ENCODE data around the gene INSYN2B. TPM values are rescaled to one million over a fixed set of nuclear protein-coding genes. Genes with fewer than 3 reads are reported as not detected.

Gene INSYN2B
- total and polyA plus RNA-seq, 2 of the 4 experiments (the other 2 are of a cell fraction): 9.1 to 33.5 TPM

DNA sequence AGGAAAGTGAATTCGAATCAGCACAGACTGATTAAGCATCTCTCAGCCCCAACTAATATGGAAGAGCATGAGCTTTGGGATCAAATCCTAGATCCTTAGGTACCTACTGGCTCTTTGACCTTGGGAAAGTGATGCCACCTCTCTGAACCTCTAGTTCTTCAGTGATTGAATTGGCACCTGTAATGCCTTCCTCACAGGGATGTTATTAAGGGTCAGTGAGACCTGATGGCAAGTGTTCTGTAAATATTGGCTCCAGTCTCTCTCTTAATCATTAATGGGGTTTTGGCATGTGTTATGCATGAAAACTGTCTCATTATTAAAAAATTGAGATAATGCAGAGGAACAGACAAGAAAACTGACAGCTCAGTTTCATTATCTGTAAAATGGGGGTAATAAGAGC is 115.8 kb downstream of the INSYN2B start:
- CTCF ChIA-PET: interaction anchor here (1.1 kb wide), 1 partner anchor 23 kb away, joined by 3 read pairs; no protein-coding TSS in a partner anchor

More for the DNA sequence above, 115.8 kb downstream of the INSYN2B start:
- no peak overlapping the region for H3K4me3 ChIP-seq (ENCODE audit: insufficient read depth, low read depth, low read length)
- BruUV-seq (replicated peaks): no TSS peak
- no peak overlapping the region for H3K4me2 ChIP-seq (ENCODE audit: low read depth, low read length)
- no peak overlapping the region for H4K5ac ChIP-seq (ENCODE audit: low read depth, low read length)
- POLR2A ChIA-PET (ENCODE audit: unreplicated experiment): no interaction called here
- ATAC-seq (ENCODE audit: low read depth) (no peak), DNase-seq (no peak)
- H4K20me1 ChIP-seq (ENCODE audit: insufficient read depth, low read length): no peaks in the 10 kb centered on the region
- H3K14ac ChIP-seq (replicated peaks; ENCODE audit: low read depth, low read length): no peak overlapping the region
- H2AK9ac ChIP-seq (replicated peaks; ENCODE audit: low read depth, low read length, poor library complexity): no peak overlapping the region
- no peak overlapping the region for H3K9ac ChIP-seq (ENCODE audit: low read depth, low read length)
- H2BK120ac ChIP-seq (ENCODE audit: low read depth, low read length): no peak overlapping the region
- H3K4me1 ChIP-seq (ENCODE audit: control insufficient read depth, insufficient read depth, low read length): peaks cover 2% of the 10 kb centered on the region
- H3K56ac ChIP-seq (ENCODE audit: extremely low read depth, insufficient read depth, low read length): no peak overlapping the region
- H3K23ac ChIP-seq (ENCODE audit: low read depth, low read length): no peak overlapping the region
- no peak overlapping the region for H2BK20ac ChIP-seq (ENCODE audit: low read depth, low read length)
- no peak overlapping the region for H2AFZ ChIP-seq (replicated peaks; ENCODE audit: low read length, poor library complexity)
- dilution Hi-C loops (cut with HindIII; ENCODE audit: low sequenced_read_pairs, unreplicated experiment) (no loop called here), intact Hi-C loops (cut with micrococcal nuclease) (loop anchor here (5.0 kb wide), 1 partner anchor 117 kb away; no protein-coding TSS in a partner anchor), in situ Hi-C loops (cut with MboI; ENCODE audit: low sequenced_read_pairs) (no loop called here)
- no peaks in the 10 kb centered on the region for H3K9me1 ChIP-seq (ENCODE audit: insufficient read depth, low read length)
- H3K27ac ChIP-seq (ENCODE audit: insufficient read depth, low read length): no peak overlapping the region
- no peak overlapping the region for H3K18ac ChIP-seq (ENCODE audit: low read depth, low read length)
- H3K36me3 ChIP-seq (ENCODE audit: control insufficient read depth, insufficient read depth, low read length): peaks cover 2% of the 10 kb centered on the region
- H4K8ac ChIP-seq (ENCODE audit: low read depth in 2 of 2, low read length in 2 of 2): no peak overlapping the region
- peaks cover 0 to 3% of the 10 kb centered on the region in 2 experiments; a peak in 2 of 4 replicates for H3K79me1 ChIP-seq (ENCODE audit: low read depth in 1 of 2, low read length in 2 of 2)
- no peak overlapping the region for H4K91ac ChIP-seq (ENCODE audit: insufficient read depth, low read depth, low read length)
- no peak overlapping the region for H3K4ac ChIP-seq (ENCODE audit: low read depth, low read length)
- H2BK5ac ChIP-seq (ENCODE audit: low read depth, low read length, poor library complexity, severe bottlenecking): no peak overlapping the region
- TF ChIP-seq, protein P1, sequence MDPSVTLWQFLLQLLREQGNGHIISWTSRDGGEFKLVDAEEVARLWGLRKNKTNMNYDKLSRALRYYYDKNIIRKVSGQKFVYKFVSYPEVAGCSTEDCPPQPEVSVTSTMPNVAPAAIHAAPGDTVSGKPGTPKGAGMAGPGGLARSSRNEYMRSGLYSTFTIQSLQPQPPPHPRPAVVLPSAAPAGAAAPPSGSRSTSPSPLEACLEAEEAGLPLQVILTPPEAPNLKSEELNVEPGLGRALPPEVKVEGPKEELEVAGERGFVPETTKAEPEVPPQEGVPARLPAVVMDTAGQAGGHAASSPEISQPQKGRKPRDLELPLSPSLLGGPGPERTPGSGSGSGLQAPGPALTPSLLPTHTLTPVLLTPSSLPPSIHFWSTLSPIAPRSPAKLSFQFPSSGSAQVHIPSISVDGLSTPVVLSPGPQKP (IDR thresholded peaks at IDR 0.05; ENCODE audit: borderline replicate concordance, low read depth, low read length): no peak
- TF ChIP-seq BHLHE40 (IDR thresholded peaks at IDR 0.05; ENCODE audit: low read depth, low read length) (no peak), NFE2L2 (IDR thresholded peaks at IDR 0.05; ENCODE audit: low read depth, low read length) (no peak), MAFK (IDR thresholded peaks at IDR 0.05; ENCODE audit: low read depth, low read length) (no peak), MAZ (IDR thresholded peaks at IDR 0.05; ENCODE audit: borderline replicate concordance, low read depth, low read length) (no peak), MXI1 (IDR thresholded peaks at IDR 0.05; ENCODE audit: borderline replicate concordance, low read depth, low read length) (no peak), RFX5 (IDR thresholded peaks at IDR 0.05; ENCODE audit: low read depth, low read length) (no peak), FOS (IDR thresholded peaks at IDR 0.05; ENCODE audit: low read depth, low read length) (no peak), RCOR1 (IDR thresholded peaks at IDR 0.05; ENCODE audit: insufficient replicate concordance, low read length) (no peak), CHD1 (IDR thresholded peaks at IDR 0.05; ENCODE audit: low read depth, low read length) (no peak), POLR2A (IDR thresholded peaks at IDR 0.05; ENCODE audit: low read depth, low read length) (no peak), CEBPB (IDR thresholded peaks at IDR 0.05; ENCODE audit: low read depth, low read length) (no peak), SMC3 (IDR thresholded peaks at IDR 0.05; ENCODE audit: low read depth, low read length) (no peak), RAD21 (IDR thresholded peaks at IDR 0.05; ENCODE audit: low read length) (no peak)
- TF ChIP-seq, protein P2, sequence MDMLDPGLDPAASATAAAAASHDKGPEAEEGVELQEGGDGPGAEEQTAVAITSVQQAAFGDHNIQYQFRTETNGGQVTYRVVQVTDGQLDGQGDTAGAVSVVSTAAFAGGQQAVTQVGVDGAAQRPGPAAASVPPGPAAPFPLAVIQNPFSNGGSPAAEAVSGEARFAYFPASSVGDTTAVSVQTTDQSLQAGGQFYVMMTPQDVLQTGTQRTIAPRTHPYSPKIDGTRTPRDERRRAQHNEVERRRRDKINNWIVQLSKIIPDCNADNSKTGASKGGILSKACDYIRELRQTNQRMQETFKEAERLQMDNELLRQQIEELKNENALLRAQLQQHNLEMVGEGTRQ (IDR thresholded peaks at IDR 0.05; ENCODE audit: low read depth, low read length): no peak
- TF ChIP-seq, protein P3, sequence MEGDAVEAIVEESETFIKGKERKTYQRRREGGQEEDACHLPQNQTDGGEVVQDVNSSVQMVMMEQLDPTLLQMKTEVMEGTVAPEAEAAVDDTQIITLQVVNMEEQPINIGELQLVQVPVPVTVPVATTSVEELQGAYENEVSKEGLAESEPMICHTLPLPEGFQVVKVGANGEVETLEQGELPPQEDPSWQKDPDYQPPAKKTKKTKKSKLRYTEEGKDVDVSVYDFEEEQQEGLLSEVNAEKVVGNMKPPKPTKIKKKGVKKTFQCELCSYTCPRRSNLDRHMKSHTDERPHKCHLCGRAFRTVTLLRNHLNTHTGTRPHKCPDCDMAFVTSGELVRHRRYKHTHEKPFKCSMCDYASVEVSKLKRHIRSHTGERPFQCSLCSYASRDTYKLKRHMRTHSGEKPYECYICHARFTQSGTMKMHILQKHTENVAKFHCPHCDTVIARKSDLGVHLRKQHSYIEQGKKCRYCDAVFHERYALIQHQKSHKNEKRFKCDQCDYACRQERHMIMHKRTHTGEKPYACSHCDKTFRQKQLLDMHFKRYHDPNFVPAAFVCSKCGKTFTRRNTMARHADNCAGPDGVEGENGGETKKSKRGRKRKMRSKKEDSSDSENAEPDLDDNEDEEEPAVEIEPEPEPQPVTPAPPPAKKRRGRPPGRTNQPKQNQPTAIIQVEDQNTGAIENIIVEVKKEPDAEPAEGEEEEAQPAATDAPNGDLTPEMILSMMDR (conservative IDR thresholded peaks at IDR 0.05; ENCODE audit: low read depth, low read length): no peak
- no peaks in the 10 kb centered on the region for H3K27me3 ChIP-seq (ENCODE audit: control insufficient read depth, insufficient read depth, low read length)
- no CpG with 5 or more reads among the region's 1 CpG for WGBS, 2 experiments (ENCODE audit: extremely low coverage in 2 of 2, insufficient read length in 1 of 2)
- no peak overlapping the region for H2BK15ac ChIP-seq (ENCODE audit: low read depth, low read length)
- H2AK5ac ChIP-seq (ENCODE audit: low read depth, low read length): no peak overlapping the region
- no peaks in the 10 kb centered on the region for H3K9me3 ChIP-seq (ENCODE audit: control insufficient read depth, insufficient read depth, low read length)
